HEK293 (cell line): Measurements from ENCODE around the gene OR10D3.

Source experiments
- CTCF ChIA-PET: fragments of 350-600 bp; formaldehyde crosslinking; extraction: SDS; loops from one replicate; lab custom pipeline; 2021; ENCODE audit warnings: antibody characterized with exemption; lab: Yijun Ruan, JAX
- POLR2A ChIA-PET: fragments of 300-600 bp; formaldehyde crosslinking; extraction: SDS; loops from one replicate; lab custom pipeline; 2020; ENCODE audit warnings: antibody characterized with exemption, inconsistent platforms; lab: Yijun Ruan, JAX
- H3K27ac ChIP-seq: fragments of 200-500 bp; sonication (Bioruptor generic); 2 replicates; pipeline ENCODE4 v1.5.1; 2014; ENCODE audit warnings: low read depth, low read length, control low read depth, inconsistent platforms; ENCODE audit errors: extremely low read depth
- H3K36me3 ChIP-seq, 2 experiments: fragments of 200-500 bp in 1 of 2; sonication (Bioruptor generic) in 1 of 2; 1 replicate in 1 of 2; 2 replicates in 1 of 2; pipeline ENCODE4 v1.5.1; 2014 to 2017; ENCODE audit warnings: inconsistent platforms in 2 of 2, low read length in 2 of 2; ENCODE audit not compliant: control insufficient read depth in 2 of 2, insufficient read depth in 1 of 2
- H3K4me1 ChIP-seq: fragments of 200-500 bp; sonication (Bioruptor generic); 2 replicates; pipeline ENCODE4 v1.5.1; 2014; ENCODE audit warnings: mild to moderate bottlenecking, low read length, inconsistent platforms; ENCODE audit not compliant: control insufficient read depth, insufficient read depth
- H3K4me3 ChIP-seq: 2 replicates; pipeline ENCODE4 v1.5.1; 2011; ENCODE audit warnings: low read depth, mild to moderate bottlenecking, control low read depth, low read length, moderate library complexity
- H3K9me3 ChIP-seq: fragments of 200-500 bp; sonication (Bioruptor generic); 2 replicates; pipeline ENCODE4 v1.5.1; 2014; ENCODE audit warnings: low read depth, low read length, inconsistent platforms; ENCODE audit not compliant: control insufficient read depth, insufficient read depth
- SETDB1 ChIP-seq: IDR thresholded peaks from one replicate; pipeline ENCODE4 v1.6.1; 2017; ENCODE audit warnings: mild to moderate bottlenecking, low read length, moderate library complexity, mixed read lengths; ENCODE audit not compliant: insufficient read length
- ZNF133 ChIP-seq: fragments of 450-650 bp; formaldehyde crosslinking; IDR thresholded peaks from 2 replicates; pipeline ENCODE4 v1.5.1; 2016; ENCODE audit warnings: missing biosample characterization, missing genetic modification characterization
- ZNF138 ChIP-seq: fragments of 450-650 bp; formaldehyde crosslinking; IDR thresholded peaks from 2 replicates; pipeline ENCODE4 v1.5.1; 2016; ENCODE audit warnings: missing biosample characterization, missing genetic modification characterization, borderline replicate concordance
- ZNF2 ChIP-seq: fragments of 450-650 bp; formaldehyde crosslinking; IDR thresholded peaks from 2 replicates; pipeline ENCODE4 v1.5.1; 2016; ENCODE audit warnings: missing biosample characterization, missing genetic modification characterization
- ZNF202 ChIP-seq: fragments of 450-650 bp; formaldehyde crosslinking; IDR thresholded peaks from 2 replicates; pipeline ENCODE4 v1.5.1; 2016; ENCODE audit warnings: missing biosample characterization, missing genetic modification characterization, borderline replicate concordance
- ZNF341 ChIP-seq: fragments of 450-650 bp; formaldehyde crosslinking; IDR thresholded peaks from 2 replicates; pipeline ENCODE4; 2016; ENCODE audit warnings: low read depth, missing biosample characterization, missing genetic modification characterization
- ZNF37A ChIP-seq: fragments of 450-650 bp; IDR thresholded peaks from 2 replicates; pipeline ENCODE4 v1.5.1; 2018; ENCODE audit warnings: missing biosample characterization, missing genetic modification characterization
- ZNF549 ChIP-seq: fragments of 450-650 bp; IDR thresholded peaks from 2 replicates; pipeline ENCODE4 v1.5.1; 2018; ENCODE audit warnings: missing biosample characterization, missing genetic modification characterization, mild to moderate bottlenecking, inconsistent platforms, moderate library complexity
- ZNF585B ChIP-seq: fragments of 450-650 bp; formaldehyde crosslinking; IDR thresholded peaks from 2 replicates; pipeline ENCODE4 v1.5.1; 2016; ENCODE audit warnings: missing biosample characterization, missing genetic modification characterization
- ZNF610 ChIP-seq: fragments of 450-650 bp; formaldehyde crosslinking; IDR thresholded peaks from 2 replicates; pipeline ENCODE4 v1.5.1; 2016; ENCODE audit warnings: missing biosample characterization, missing genetic modification characterization, borderline replicate concordance
- ZNF629 ChIP-seq: fragments of 450-650 bp; formaldehyde crosslinking; IDR thresholded peaks from 2 replicates; pipeline ENCODE4 v1.5.1; 2017; ENCODE audit warnings: missing biosample characterization, missing genetic modification characterization
- TF ChIP-seq, protein P1 (sequence below): fragments of 450-650 bp; formaldehyde crosslinking; IDR thresholded peaks from 2 replicates; pipeline ENCODE4 v1.5.1; 2016; ENCODE audit warnings: missing biosample characterization, missing genetic modification characterization
- TF ChIP-seq, protein P2 (sequence below): fragments of 450-650 bp; formaldehyde crosslinking; IDR thresholded peaks from 2 replicates; pipeline ENCODE4 v1.5.1; 2016; ENCODE audit warnings: missing biosample characterization, missing genetic modification characterization
- TF ChIP-seq, protein P3 (sequence below): fragments of 450-650 bp; formaldehyde crosslinking; IDR thresholded peaks from 2 replicates; pipeline ENCODE4 v1.5.1; 2017; ENCODE audit warnings: missing biosample characterization, missing genetic modification characterization
- TF ChIP-seq, protein P4 (sequence below): fragments of 450-650 bp; formaldehyde crosslinking; IDR thresholded peaks from 2 replicates; pipeline ENCODE4 v1.5.1; 2016; ENCODE audit warnings: missing biosample characterization, missing genetic modification characterization
- TF ChIP-seq, protein P5 (sequence below): fragments of 450-650 bp; formaldehyde crosslinking; IDR thresholded peaks from 2 replicates; pipeline ENCODE4 v1.5.1; 2016; ENCODE audit warnings: missing biosample characterization, missing genetic modification characterization

Gene OR10D3, protein sequence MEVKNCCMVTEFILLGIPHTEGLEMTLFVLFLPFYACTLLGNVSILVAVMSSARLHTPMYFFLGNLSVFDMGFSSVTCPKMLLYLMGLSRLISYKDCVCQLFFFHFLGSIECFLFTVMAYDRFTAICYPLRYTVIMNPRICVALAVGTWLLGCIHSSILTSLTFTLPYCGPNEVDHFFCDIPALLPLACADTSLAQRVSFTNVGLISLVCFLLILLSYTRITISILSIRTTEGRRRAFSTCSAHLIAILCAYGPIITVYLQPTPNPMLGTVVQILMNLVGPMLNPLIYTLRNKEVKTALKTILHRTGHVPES

DNA sequence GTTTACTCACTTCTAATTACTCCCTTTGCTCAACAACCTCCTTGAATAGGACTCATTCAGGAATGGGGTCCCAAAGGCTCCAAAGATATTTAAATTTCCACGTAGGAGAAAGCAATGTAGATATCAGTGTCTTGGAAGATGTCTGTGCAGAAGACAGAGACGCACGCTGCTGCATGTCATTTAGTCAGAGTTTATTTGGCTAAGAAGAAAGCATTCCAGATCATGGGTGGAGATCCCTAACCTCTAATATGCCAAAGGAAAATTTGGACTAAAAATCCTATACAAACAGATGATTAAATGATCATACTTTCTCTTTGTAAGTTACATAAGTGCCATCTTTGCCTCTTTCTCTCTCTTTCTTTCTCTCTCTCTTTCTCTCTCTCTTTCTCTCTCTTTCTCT lies at the start of gene OR10D3:
Gene OR10D3 (plus strand): TSS at position 278 of the 400 bp plus-strand sequence. CDS start 1,925 bp downstream, outside the sequence.
- TF ChIP-seq, protein P1, sequence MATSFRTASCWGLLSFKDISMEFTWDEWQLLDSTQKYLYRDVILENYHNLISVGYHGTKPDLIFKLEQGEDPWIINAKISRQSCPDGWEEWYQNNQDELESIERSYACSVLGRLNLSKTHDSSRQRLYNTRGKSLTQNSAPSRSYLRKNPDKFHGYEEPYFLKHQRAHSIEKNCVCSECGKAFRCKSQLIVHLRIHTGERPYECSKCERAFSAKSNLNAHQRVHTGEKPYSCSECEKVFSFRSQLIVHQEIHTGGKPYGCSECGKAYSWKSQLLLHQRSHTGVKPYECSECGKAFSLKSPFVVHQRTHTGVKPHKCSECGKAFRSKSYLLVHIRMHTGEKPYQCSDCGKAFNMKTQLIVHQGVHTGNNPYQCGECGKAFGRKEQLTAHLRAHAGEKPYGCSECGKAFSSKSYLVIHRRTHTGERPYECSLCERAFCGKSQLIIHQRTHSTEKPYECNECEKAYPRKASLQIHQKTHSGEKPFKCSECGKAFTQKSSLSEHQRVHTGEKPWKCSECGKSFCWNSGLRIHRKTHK (tag by site-specific recombination): no peak
- no peak for TF ChIP-seq ZNF133
- no peak for TF ChIP-seq ZNF202
- TF ChIP-seq ZNF138: no peak
- TF ChIP-seq, all 188 proteins: peak for 0
- no peaks in the 10 kb centered on the region for H3K36me3 ChIP-seq
- CTCF ChIA-PET: interaction anchor here (1.8 kb wide), 1 partner anchor 12 kb away, joined by 8 read pairs; no protein-coding TSS in a partner anchor
- H3K4me1 ChIP-seq: no peaks in the 10 kb centered on the region
- H3K4me3 ChIP-seq: no peak within 1 kb of the TSS
- H3K27ac ChIP-seq: no peak within 1 kb of the TSS
- POLR2A ChIA-PET: no interaction called here
- H3K9me3 ChIP-seq: no peaks in the 10 kb centered on the region

DNA sequence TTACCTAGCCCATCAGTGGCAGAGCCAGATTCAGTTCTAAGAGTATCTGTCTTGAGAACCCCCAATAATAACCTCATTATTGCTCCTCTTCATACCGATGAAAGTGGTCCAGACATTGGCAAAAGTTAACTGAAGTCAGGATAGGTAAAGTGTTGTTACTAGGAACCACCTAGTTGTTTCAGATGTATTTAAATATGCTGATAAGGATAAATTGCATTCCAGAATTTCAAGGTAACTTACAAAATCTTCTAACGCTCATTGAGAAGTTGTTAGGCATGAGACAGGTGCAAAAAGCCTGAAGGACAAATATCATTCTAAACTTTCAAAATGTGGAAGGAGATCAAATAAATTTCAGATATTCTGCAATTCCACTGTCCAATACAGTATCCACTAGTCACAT lies 40.1 kb upstream of the OR10D3 start:
- no peaks in the 10 kb centered on the region for H3K9me3 ChIP-seq
- no peak overlapping the region for H3K27ac ChIP-seq
- no peak overlapping the region for H3K4me3 ChIP-seq
- CTCF ChIA-PET: no interaction called here
- no peaks in the 10 kb centered on the region for H3K36me3 ChIP-seq
- POLR2A ChIA-PET: no interaction called here
- no peak for TF ChIP-seq ZNF585B
- TF ChIP-seq, protein P2, sequence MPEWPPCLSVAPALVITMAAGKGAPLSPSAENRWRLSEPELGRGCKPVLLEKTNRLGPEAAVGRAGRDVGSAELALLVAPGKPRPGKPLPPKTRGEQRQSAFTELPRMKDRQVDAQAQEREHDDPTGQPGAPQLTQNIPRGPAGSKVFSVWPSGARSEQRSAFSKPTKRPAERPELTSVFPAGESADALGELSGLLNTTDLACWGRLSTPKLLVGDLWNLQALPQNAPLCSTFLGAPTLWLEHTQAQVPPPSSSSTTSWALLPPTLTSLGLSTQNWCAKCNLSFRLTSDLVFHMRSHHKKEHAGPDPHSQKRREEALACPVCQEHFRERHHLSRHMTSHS (tag by site-specific recombination): no peak
- no peak for TF ChIP-seq SETDB1
- no peak for TF ChIP-seq ZNF2 (tag by site-specific recombination)
- no peak for TF ChIP-seq ZNF138
- TF ChIP-seq, protein P3, sequence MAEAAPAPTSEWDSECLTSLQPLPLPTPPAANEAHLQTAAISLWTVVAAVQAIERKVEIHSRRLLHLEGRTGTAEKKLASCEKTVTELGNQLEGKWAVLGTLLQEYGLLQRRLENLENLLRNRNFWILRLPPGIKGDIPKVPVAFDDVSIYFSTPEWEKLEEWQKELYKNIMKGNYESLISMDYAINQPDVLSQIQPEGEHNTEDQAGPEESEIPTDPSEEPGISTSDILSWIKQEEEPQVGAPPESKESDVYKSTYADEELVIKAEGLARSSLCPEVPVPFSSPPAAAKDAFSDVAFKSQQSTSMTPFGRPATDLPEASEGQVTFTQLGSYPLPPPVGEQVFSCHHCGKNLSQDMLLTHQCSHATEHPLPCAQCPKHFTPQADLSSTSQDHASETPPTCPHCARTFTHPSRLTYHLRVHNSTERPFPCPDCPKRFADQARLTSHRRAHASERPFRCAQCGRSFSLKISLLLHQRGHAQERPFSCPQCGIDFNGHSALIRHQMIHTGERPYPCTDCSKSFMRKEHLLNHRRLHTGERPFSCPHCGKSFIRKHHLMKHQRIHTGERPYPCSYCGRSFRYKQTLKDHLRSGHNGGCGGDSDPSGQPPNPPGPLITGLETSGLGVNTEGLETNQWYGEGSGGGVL (tag by site-specific recombination): no peak
- no peak for TF ChIP-seq ZNF629 (tag by site-specific recombination)
- TF ChIP-seq ZNF37A (tag by site-specific recombination): no peak
- TF ChIP-seq, protein P4, sequence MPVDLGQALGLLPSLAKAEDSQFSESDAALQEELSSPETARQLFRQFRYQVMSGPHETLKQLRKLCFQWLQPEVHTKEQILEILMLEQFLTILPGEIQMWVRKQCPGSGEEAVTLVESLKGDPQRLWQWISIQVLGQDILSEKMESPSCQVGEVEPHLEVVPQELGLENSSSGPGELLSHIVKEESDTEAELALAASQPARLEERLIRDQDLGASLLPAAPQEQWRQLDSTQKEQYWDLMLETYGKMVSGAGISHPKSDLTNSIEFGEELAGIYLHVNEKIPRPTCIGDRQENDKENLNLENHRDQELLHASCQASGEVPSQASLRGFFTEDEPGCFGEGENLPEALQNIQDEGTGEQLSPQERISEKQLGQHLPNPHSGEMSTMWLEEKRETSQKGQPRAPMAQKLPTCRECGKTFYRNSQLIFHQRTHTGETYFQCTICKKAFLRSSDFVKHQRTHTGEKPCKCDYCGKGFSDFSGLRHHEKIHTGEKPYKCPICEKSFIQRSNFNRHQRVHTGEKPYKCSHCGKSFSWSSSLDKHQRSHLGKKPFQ (tag by site-specific recombination): no peak
- TF ChIP-seq, protein P5, sequence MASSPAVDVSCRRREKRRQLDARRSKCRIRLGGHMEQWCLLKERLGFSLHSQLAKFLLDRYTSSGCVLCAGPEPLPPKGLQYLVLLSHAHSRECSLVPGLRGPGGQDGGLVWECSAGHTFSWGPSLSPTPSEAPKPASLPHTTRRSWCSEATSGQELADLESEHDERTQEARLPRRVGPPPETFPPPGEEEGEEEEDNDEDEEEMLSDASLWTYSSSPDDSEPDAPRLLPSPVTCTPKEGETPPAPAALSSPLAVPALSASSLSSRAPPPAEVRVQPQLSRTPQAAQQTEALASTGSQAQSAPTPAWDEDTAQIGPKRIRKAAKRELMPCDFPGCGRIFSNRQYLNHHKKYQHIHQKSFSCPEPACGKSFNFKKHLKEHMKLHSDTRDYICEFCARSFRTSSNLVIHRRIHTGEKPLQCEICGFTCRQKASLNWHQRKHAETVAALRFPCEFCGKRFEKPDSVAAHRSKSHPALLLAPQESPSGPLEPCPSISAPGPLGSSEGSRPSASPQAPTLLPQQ: no peak
- no peak for TF ChIP-seq ZNF610 (tag by site-specific recombination)
- TF ChIP-seq ZNF549 (tag by site-specific recombination): no peak
- TF ChIP-seq ZNF341 (tag by site-specific recombination): no peak
- H3K4me1 ChIP-seq: no peaks in the 10 kb centered on the region
